Muscle layer of duodenum (tissue), 2 donors: ENCODE results near the gene DMD.

Experiments used
- H3K27ac ChIP-seq: one replicate; pipeline ENCODE4 v1.7.0; 2013; ENCODE audit warnings: mild to moderate bottlenecking, low read length
- H3K27me3 ChIP-seq: one replicate; pipeline ENCODE4 v1.7.0; 2013; ENCODE audit warnings: low read depth, mild to moderate bottlenecking, control low read depth, low read length
- H3K36me3 ChIP-seq, 2 donors: one replicate each; pipeline ENCODE4 v1.7.0; 2013; ENCODE audit warnings: low read length in 2 of 2, control low read depth in 1 of 2, mild to moderate bottlenecking in 1 of 2; ENCODE audit not compliant: insufficient read depth in 2 of 2, control insufficient read depth in 1 of 2
- H3K4me1 ChIP-seq, 2 donors: one replicate each; pipeline ENCODE4 v1.7.0; 2013; ENCODE audit warnings: low read length in 2 of 2, mild to moderate bottlenecking in 2 of 2, control low read depth in 1 of 2, moderate library complexity in 1 of 2; ENCODE audit not compliant: insufficient read depth in 2 of 2, control insufficient read depth in 1 of 2
- H3K4me3 ChIP-seq, 2 donors: one replicate each; pipeline ENCODE4 v1.7.0; 2013; ENCODE audit warnings: low read length in 2 of 2, low read depth in 1 of 2, mild to moderate bottlenecking in 1 of 2
- H3K9me3 ChIP-seq, 2 donors: one replicate each; pipeline ENCODE4 v1.7.0; 2013; ENCODE audit warnings: low read length in 2 of 2, control low read depth in 1 of 2, mild to moderate bottlenecking in 1 of 2; ENCODE audit not compliant: control insufficient read depth in 1 of 2
- donor health status: healthy.

The DMD gene

DNA sequence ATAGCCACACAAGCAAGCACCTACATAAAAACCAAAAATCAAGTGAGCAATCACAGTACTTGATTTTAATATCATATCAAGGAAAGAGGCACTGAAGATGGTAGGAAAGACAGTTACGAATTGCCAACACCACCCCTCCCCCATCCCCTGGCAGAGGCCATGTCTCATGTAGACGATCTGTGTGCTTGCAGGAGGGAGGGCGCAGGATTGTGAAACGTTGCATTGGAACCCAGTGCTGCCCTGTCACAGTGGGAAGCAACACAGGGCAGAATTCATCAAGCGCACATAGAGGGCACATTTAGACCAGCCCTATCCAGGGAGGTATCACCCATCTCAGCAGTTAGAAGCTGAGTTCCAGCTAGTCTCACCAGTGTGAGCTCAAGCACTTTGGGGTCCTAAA, 359.8 kb downstream of the DMD start:
- no peaks in the 10 kb centered on the region for H3K27me3 ChIP-seq
- H3K4me1 ChIP-seq, result no peaks in the 10 kb centered on the region
- no peaks in the 10 kb centered on the region for H3K9me3 ChIP-seq
- no peak overlapping the region for H3K27ac ChIP-seq
- H3K36me3 ChIP-seq, result no peaks in the 10 kb centered on the region
- no peak overlapping the region for H3K4me3 ChIP-seq

GRCh38 chrX:32847921-32848320, 363.4 kb downstream of the DMD start:
- Histone ChIP-seq H3K4me3 (no peak overlapping the region), H3K36me3 (no peaks in the 10 kb centered on the region), H3K4me1 (no peaks in the 10 kb centered on the region), H3K9me3 (no peaks in the 10 kb centered on the region), H3K27me3 (no peaks in the 10 kb centered on the region), H3K27ac (no peak overlapping the region)

DNA sequence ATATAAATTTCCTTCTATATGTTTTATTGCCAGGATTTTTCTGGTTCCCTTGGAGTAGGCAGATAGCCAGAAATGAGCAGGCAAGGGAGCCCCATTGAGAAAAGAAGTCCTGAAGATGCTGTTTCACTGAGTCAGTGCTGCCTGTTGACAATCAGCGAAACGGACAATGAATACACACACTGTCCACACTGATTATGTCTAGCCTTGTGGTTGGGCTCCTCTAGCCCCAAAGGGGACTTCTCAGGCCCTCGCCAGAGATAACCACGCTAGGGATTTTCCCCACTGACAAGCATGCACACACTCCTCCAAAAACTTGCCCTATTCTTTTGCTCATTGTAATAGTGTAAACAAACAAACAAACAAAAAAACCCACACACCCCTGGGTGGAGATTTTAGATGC, 369.3 kb downstream of the DMD start:
- Histone ChIP-seq H3K27ac (no peak overlapping the region), H3K4me3 (no peak overlapping the region), H3K4me1 (no peaks in the 10 kb centered on the region), H3K27me3 (no peaks in the 10 kb centered on the region), H3K36me3 (no peaks in the 10 kb centered on the region), H3K9me3 (no peaks in the 10 kb centered on the region)

DNA sequence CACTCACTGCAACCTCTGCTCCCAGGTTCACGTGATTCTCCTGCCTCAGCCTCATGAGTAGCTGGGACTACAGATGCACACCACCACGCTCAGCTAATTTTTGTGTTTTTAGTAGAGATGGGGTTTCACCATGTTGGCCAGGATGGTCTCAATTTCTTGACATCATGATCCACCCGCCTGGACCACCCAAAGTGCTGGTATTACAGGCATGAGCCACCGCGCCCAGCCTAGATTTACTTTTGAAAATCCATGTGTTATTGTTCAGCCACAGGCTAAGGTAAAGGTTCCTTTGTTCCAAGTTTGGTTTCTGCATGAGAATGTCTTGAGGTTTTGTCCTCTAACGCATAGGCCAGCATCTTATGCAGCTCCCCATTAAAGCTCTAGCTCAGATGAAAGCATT, 371.6 kb downstream of the DMD start:
- Histone ChIP-seq H3K4me1 (no peaks in the 10 kb centered on the region), H3K9me3 (no peaks in the 10 kb centered on the region), H3K36me3 (no peaks in the 10 kb centered on the region), H3K27me3 (no peaks in the 10 kb centered on the region), H3K27ac (no peak overlapping the region), H3K4me3 (no peak overlapping the region)

DNA sequence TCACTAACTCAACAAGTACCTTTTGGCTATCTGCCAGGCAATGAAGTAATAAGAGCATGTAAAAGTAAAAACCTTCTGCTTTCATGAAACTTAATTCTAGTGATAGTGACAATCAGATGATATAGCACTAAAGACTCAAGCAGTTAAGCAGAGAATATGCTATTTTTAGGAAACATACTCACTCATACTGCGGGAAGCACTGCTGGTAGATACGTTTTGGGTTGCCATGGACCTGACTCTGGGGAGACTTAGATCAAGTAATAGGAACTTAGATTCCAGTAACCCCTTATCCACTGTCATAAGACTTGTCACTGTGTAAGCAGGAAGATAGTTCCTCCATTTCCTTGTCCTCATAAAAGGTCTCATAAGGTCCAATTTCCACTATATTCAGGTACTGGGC, 386.3 kb downstream of the DMD start:
- Histone ChIP-seq H3K9me3 (no peaks in the 10 kb centered on the region), H3K36me3 (no peaks in the 10 kb centered on the region), H3K4me3 (no peak overlapping the region), H3K27ac (no peak overlapping the region), H3K27me3 (no peaks in the 10 kb centered on the region), H3K4me1 (no peaks in the 10 kb centered on the region)

DNA sequence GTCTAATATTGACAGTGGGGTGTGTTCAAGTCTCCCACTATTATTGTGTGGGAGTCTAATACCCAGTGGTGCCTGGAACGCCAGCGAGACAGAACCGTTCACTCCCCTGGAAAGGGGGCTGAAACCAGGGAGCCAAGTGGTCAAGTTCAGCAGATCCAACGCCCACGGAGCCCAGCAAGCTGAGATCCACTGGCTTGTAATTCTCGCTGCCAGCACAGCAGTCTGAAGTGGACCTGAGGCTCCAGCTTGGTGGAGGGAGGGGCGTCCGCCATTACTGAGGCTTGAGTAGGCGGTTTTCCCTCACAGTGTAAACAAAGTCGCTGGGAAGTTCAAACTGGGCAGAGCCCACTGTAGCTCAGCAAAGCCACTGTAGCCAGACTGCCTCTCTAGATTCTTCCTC, 407.3 kb downstream of the DMD start:
- no peaks in the 10 kb centered on the region for H3K9me3 ChIP-seq
- no peak overlapping the region for H3K4me3 ChIP-seq
- H3K4me1 ChIP-seq, result no peaks in the 10 kb centered on the region
- no peak overlapping the region for H3K27ac ChIP-seq
- no peaks in the 10 kb centered on the region for H3K36me3 ChIP-seq
- H3K27me3 ChIP-seq, result no peaks in the 10 kb centered on the region

- Histone ChIP-seq H3K27me3 (no peaks in the 10 kb centered on the region), H3K9me3 (no peaks in the 10 kb centered on the region), H3K4me1 (no peaks in the 10 kb centered on the region), H3K27ac (no peak overlapping the region), H3K36me3 (no peaks in the 10 kb centered on the region), H3K4me3 (no peak overlapping the region)
Measured at GRCh38 chrX:32798990-32799389, 412.4 kb downstream of the DMD start.

DNA sequence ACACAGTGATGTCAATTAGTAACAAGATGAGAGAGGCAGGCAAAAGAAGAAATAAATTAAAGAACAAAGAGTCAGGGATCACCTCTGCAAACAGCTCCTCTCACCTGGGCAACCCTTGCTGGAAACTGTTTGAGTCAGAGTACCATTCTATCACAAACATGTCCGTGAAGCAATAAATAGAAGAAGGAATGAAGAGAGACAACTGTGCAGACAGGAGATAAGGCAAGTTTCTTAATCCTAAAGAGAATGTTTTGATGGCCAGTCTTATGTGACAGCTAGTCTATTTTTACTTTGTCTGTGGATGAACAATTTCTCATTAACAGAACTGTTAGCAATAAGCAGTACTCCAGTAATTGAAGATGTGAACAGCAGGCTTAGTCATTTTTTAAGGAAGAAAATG, 422.4 kb downstream of the DMD start:
- Histone ChIP-seq H3K27ac (no peak overlapping the region), H3K36me3 (no peaks in the 10 kb centered on the region), H3K4me3 (no peak overlapping the region), H3K9me3 (no peaks in the 10 kb centered on the region), H3K27me3 (no peaks in the 10 kb centered on the region), H3K4me1 (no peaks in the 10 kb centered on the region)

GRCh38 chrX:32780109-32780508, 431.2 kb downstream of the DMD start:
- no peak overlapping the region for H3K27ac ChIP-seq
- no peaks in the 10 kb centered on the region for H3K9me3 ChIP-seq
- no peaks in the 10 kb centered on the region for H3K27me3 ChIP-seq
- no peaks in the 10 kb centered on the region for H3K4me1 ChIP-seq
- no peaks in the 10 kb centered on the region for H3K36me3 ChIP-seq
- H3K4me3 ChIP-seq, result no peak overlapping the region

DNA sequence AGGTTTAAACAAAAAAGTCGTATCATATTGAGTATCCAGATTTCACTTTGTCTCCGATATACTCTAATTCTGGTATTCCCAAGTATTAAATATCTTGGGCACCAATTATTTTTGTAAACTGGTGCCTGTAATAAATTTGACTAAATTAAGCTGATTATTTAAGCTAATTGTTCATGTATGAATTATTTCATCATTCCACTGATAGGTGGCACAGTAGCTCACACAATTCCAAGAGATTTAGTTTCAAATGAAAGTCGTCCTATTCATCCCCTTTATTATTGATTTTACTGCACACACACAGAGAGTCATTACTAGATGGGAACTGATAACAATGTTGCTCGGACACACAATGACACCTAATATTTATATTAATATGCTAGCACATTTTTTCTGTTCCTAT, 432.4 kb downstream of the DMD start:
- Histone ChIP-seq H3K4me3 (no peak overlapping the region), H3K27me3 (no peaks in the 10 kb centered on the region), H3K27ac (no peak overlapping the region), H3K4me1 (no peaks in the 10 kb centered on the region), H3K9me3 (no peaks in the 10 kb centered on the region), H3K36me3 (no peaks in the 10 kb centered on the region)

DNA sequence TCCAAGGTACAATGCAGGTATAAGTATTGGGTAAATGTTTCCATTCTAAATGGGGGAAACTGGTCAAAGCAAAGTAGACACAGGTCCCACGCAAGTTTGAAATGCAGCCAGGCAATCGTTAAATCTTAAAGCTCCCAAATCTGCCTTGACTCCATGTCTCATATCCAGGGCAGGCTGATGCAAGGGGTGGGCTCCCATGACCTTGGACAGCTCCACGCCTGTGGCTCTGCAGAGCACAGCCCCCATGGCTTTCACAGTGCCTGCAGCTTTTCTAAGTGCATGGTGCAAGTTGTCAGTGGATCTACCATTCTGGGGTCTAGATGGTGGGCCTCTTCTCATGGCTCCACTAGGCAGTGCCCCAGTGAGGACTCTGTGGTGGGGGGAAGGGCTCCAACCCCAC, 436.4 kb downstream of the DMD start:
- Histone ChIP-seq H3K27ac (no peak overlapping the region), H3K36me3 (no peaks in the 10 kb centered on the region), H3K4me3 (no peak overlapping the region), H3K27me3 (no peaks in the 10 kb centered on the region), H3K4me1 (no peaks in the 10 kb centered on the region), H3K9me3 (no peaks in the 10 kb centered on the region)

- Histone ChIP-seq H3K27me3 (no peaks in the 10 kb centered on the region), H3K9me3 (no peaks in the 10 kb centered on the region), H3K4me1 (no peaks in the 10 kb centered on the region), H3K27ac (no peak overlapping the region), H3K36me3 (no peaks in the 10 kb centered on the region), H3K4me3 (no peak overlapping the region)
Measured at GRCh38 chrX:32749070-32749469, 462.3 kb downstream of the DMD start.
